Retinal pigment epithelial cell (primary cell): Measurements from ENCODE around the gene NNAT.
"Not testable (repeated sequence)": the region's sequence is repeated elsewhere in the genome, so short reads cannot be mapped to it uniquely, and the experiment has no call there.

Source experiments
- DNase-seq: peaks from one replicate; pipeline ENCODE4 v3.0.0-alpha.2; 2010; ENCODE audit warnings: low read depth
- H3K4me3 ChIP-seq: 2 replicates; pipeline ENCODE4 v1.5.1; 2011; ENCODE audit warnings: mild to moderate bottlenecking, low read length, control low read depth, moderate library complexity
- CTCF ChIP-seq: conservative IDR thresholded peaks from 2 replicates; pipeline ENCODE4 v1.5.1; 2011; ENCODE audit warnings: low read depth, low read length, control low read depth, inconsistent platforms

Gene NNAT

GRCh38 chr20:37521061-37521771 lies at the start of gene NNAT:
TSS of gene NNAT (plus strand) at chr20:37521250. CDS start at chr20:37521332, 82 bp downstream.
- H3K4me3 ChIP-seq: peak within 1 kb of the TSS; percentile 55

GRCh38 chr20:37471741-37472235 lies 49.3 kb upstream of the NNAT start:
- H3K4me3 ChIP-seq: no peak overlapping the region
- DNase-seq: no peak
- no peak for TF ChIP-seq CTCF

More at GRCh38 chr20:37521061-37521771, at the start of gene NNAT:
- no peak for DNase-seq
- no peak for TF ChIP-seq CTCF

GRCh38 chr20:37472435-37472834 lies 48.6 kb upstream of the NNAT start:
- not testable (repeated sequence) for DNase-seq, H3K4me3 ChIP-seq

GRCh38 chr20:37473249-37474000 lies 47.6 kb upstream of the NNAT start:
- DNase-seq: no peak
- TF ChIP-seq CTCF: no peak
- H3K4me3 ChIP-seq: no peak overlapping the region

- TF ChIP-seq CTCF: no peak
- DNase-seq: no peak
- H3K4me3 ChIP-seq: no peak overlapping the region
These were observed 46.7 kb upstream of the NNAT start for GRCh38 chr20:37474386-37474785.

- no peak overlapping the region for H3K4me3 ChIP-seq
- TF ChIP-seq CTCF: no peak
- DNase-seq: no peak
These were observed 45.8 kb upstream of the NNAT start for GRCh38 chr20:37475252-37475651.

- DNase-seq: no peak
- no peak overlapping the region for H3K4me3 ChIP-seq
- no peak for TF ChIP-seq CTCF
These were observed 44.0 kb upstream of the NNAT start for GRCh38 chr20:37477041-37477440.
